HL-60/S4 treated with retinoic acid at 250 ng/mL for 4 days and 3 days (cell line): ENCODE data around the gene CCM2L.
"Not testable (repeated sequence)": the region's sequence is repeated elsewhere in the genome, so short reads cannot be mapped to it uniquely, and the experiment has no call there.

Source experiments
- in situ Hi-C: fragments of 300-500 bp; cut with MboI; formaldehyde crosslinking; loops from 2 replicates; pipeline ENCODE4 v1.7.0; 2022; ENCODE audit warnings: low sequenced_read_pairs

CCM2L gene

DNA sequence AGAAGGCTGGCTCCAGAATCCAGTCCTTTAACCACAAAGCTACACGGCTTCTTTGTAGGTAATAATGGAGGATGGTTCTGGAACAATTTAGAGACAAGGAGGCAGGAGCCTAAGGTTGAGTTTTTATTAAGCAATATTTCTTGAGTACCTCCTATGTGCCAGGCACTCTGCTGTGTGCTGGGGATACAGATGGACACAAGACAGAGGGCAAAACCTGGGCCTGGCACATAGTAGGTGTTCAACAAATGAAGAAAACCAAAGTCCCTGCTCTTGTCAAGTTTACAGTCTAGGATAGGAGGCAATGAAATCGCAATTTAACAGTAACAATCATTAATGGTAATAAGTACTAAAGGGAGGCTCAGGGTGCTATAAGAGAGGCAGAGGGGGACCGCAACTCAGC, 17.4 kb downstream of the CCM2L start:
- in situ Hi-C loops, result no loop called here

DNA sequence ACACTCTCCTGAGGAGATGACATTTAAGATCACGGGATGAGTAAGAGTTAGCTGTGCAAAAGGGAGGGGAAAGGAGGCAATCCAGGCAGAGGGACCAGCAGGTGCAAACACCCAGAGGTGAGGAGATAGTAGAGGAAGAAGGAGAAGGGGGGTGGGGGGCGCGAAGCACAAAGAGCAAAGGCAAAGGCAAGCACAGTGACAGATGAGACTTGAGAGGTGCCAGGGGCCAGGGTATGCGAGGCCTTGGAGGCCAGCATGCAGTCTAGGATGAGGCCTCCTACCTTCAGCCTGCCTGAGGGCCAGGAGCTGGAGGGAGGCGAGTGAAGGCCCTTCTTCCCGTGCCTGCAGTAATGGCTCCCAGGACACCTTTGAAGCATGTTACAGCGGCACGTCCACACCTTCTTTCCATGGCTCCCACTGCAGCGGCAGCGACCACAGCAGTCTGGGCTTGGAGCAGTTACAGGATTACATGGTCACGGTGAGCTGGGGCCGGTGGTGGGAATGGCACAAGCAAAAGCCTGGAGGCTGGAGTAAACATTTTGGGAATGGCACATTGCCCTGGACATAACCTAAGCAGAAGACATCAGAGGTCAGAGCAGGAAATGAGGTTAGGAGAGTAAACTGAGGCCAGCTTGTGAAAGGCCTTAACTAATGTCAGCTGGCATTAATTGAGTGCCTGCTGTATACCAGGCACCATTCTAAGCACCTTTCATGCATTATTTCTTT, 18.6 kb downstream of the CCM2L start:
- in situ Hi-C loops, result no loop called here

DNA sequence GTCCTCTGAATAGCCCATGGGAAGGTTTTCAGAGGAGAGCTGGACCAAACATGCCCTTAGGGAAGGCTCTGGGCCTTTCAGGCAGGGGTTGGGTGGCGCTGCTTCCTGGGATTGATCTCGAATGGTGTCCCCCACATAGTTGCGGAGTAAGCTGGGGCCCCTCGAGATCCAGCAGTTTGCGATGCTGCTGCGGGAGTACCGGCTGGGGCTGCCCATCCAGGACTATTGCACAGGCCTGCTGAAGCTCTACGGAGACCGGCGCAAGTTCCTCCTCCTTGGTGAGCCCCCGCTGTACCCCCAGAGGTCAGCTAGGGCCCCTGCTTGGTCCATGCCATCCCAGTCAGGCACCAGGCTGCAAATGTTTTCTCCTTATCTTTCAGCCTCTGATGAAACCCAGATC, 19.3 kb downstream of the CCM2L start:
- in situ Hi-C loops, result no loop called here

DNA sequence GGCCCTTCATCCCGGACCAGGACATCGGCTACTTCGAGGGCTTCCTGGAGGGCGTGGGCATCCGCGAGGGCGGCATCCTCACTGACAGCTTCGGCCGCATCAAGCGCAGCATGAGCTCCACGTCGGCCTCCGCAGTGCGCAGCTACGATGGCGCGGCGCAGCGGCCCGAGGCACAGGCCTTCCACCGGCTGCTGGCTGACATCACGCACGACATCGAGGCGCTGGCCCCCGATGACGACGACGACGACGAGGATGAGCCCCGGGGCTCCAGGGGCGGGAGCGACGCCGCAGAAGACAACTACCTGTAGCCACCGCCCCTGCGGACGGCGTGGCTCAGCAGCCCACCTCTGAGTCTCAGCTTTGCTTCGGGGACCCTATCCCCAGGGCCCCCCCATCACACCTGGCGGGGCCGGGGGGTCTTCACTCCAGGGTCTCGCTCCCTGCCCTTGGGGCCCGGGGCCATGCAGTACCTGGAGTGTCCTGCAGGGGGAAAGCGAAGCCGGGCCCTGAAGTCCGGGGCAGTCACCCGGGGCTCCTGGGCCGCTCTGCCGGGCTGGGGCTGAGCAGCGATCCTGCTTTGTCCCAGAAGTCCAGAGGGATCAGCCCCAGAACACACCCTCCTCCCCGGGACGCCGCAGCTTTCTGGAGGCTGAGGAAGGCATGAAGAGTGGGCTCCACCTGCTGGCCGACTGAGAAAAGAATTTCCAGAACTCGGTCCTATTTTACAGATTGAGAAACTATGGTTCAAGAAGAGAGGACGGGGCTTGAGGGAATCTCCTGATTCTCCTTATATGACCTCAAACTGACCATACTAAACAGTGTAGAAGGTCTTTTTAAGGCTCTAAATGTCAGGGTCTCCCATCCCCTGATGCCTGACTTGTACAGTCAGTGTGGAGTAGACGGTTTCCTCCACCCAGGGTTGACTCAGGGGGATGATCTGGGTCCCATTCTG, 21.0 kb downstream of the CCM2L start:
- in situ Hi-C loops, result no loop called here

DNA sequence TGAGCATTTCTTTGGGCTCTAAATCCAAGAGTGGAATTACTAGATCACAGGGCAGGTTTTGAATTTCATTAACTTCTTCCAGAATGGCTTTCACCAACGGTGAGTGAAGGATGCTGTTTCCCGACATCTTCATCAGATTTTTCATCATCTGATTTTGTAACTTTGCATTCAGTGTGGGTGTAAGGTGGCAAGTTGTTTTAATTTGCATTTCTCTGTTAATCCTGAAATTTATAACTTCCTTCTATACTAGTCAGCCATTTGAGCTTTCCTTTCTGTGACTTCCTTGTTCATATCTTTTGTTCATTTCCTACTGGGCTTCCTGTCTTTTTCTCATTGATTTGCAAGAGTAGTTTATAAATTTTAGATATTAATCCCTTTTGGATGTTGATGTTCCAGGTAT, 23.1 kb downstream of the CCM2L start:
- in situ Hi-C loops, result no loop called here

DNA sequence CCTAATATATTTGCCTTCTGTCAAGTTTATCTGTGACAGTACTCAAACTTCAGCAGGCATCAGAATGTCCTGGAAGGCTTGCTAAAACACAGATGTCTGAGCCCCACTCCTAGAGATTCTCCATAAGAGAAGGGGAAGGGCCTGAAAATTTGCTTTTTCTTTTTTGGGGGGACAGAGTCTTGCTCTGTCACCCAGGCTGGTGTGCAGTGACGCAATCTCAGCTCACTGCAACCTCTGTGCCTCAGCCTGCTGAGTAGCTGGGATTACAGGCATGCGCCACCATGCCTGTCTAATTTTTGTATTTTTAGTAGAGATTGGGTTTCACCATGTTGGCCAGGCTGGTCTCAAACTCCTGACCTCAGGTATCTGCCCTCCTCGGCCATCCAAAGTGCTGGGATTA, 23.5 kb downstream of the CCM2L start:
- in situ Hi-C loops, result not testable (repeated sequence)

DNA sequence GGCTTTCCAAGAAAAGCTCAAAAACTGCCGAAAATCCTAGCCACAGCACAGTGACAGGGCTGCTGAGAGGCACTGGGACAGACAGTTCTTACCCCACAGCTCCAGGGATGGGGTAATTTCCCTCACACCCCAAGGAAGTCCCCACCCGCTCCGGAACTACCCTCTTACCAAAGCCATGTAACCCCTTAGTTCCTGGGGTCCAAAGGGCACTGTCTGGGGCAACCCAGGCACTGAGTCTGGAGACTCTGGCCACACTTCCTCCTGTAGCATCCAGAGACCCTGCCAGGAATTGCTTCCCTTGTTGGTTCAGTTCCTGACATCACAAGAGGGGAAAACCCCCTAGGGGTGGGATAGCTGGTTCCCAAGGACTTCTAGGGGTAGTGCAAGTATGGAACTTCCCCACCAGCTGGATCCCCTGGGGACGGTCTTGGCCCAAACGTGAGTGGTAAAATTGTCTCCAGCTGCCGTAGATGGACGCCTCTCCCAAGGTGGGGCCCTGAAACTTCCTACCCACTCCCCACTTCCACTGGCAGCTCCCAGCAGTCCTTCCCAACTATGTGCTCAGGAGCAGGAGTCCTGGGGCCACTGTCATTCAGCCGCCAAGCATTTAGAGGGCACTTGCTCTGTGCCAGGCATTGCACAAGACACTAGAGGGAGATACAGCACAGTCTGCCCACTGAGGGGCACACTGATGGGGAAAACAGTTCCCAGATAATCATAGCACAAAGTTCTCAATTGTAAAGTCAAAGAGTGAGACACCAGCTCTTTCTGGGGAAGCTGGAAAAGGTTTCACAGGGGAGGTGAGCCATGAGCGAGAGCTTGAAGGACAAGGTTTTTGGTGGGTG, 24.6 kb downstream of the CCM2L start:
- in situ Hi-C loops, result no loop called here

DNA sequence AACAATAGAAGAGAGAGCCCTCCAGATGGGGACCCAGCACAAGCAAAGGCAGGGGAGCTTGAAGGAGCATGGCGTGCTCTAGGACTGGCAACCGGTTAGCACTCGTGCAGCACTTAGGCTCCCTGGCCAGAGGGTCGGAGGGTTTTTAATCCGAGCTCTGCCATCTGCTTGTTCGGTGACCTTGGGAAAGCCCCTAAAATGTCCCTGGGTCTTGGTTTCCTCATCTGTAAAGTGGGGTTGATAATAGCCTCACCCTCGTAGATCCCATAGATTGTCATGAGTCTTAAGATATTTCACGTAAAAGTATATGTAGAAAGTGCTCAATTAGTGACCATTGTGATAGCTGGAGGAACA, 25.2 kb downstream of the CCM2L start:
- in situ Hi-C loops, result no loop called here

DNA sequence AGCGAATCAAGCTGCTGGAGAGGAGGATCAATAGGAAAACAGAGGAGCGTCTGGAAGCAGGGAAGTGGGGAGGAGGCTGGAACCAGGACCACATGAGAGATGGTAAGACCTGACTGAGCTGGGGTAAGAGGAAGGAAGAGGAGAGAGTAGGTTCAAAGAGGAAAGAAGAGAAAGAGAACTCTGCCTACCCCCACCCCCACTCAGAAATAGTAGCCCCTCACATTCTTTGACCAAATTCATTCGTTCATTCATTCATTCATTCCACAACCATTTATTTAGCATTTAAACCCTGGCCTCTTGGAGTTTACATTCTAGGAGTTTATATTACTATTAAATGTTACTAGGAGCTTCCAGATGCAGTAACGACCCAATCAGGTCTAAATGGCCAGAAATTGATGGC, 26.0 kb downstream of the CCM2L start:
- in situ Hi-C loops, result no loop called here

DNA sequence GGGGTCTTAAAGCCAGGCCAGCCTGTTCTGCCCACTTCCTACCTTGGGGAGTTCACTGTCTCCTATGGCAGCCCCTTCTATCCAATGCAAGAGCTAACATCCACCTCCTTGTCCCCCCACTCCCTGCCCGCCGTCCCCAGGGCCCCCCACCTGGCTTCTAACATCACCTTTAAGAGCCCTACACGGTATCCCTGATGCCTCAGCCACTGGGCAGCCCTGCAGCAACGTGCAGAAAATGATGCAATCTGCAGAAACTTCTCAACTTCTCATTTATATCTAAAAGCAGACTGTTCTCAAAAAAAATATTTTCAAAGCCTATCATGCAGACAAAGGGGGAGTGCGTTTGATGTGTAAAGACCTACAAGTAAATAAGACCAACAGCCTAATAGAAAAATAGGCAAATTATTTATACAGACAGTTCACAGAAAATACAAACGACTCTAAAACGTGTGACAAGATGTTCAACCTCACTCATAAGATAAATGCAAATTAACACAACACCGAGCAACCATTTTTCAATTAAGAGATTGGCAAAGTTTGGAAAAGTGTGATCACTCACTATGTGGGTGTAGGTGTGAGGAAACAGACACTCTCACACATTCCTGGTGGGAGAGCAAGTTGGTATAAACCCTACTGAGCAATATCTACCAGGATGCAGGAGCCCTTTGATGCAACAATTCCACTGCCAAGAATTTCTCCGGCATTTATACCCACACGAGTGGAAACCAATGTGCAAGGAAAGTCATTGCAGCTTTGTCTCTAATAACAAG, 26.7 kb downstream of the CCM2L start:
- in situ Hi-C loops, result no loop called here

DNA sequence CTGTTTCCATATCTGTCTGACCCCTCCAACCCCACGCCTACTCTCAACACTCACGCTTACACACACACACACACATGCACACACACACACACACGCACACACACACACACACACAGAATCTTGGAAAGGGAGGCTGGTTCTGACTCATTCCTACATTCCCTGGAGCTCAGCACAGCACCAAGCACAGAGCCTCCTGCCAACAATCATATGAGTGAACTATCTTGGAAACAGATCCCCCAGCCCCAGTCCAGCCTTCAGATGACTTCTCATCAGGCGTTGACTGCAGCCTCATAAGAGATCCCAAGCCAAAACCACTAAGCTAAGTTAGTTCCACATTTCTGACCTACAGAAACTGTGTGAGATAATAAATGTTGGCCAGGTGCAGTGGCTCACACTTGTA, 27.7 kb downstream of the CCM2L start:
- in situ Hi-C loops, result no loop called here

DNA sequence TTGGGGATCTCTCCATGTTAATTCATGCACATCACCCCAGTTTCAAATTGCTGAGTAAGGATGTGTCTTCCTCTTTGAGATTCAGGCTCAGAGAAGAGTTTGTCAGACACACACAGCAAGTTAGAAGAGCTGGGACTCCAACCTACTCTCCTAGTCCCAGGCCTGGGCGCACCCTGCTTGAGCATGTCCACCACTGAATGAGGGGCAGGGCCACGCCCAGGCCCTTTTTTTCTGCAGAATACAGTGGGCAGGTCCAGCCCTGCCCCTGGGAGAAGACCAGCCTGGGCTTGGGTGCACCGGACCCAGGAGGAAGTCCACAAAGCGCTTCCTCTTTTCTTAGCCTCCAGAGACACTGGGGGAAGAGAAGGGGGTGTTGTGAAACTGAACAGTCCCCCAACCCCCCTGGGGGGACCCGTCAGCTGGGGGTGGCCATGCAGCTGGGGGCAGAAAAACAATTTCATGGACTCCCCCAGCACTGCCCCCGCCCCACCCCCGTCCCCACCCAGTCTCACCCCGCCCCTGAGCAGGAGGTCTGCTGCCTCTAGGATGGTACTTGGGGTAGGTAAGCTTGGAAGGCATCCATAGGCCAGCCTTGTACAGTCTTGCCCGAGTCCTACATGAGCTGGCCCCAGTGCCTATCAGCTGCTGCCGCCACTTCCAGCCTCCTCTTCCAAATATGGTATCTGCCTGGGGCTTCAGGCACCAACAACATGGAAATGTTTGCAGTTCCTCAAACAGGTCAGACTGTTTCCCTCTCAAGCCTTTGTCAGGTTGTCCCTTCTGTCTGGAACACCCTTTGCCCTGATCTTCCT, 30.1 kb downstream of the CCM2L start:
- in situ Hi-C loops, result no loop called here

DNA sequence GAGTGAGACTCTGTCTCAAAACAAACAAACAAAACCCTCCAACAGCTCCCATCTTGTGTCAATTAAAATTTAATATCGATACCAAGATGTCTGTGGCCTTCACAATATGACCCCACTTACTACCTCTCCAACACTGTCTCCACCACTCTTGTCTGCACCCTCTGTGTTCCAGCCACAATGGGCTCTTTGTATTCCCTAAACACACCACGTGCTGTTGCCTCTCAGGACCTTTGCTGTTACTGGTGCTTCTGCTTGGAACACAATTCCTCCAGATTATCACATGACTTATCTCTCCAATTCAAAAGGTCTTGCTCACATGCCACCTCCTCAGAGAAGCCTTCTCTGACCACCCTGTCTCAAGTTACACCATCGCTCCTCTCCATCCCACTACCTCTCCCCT, 35.8 kb downstream of the CCM2L start:
- in situ Hi-C loops, result no loop called here

DNA sequence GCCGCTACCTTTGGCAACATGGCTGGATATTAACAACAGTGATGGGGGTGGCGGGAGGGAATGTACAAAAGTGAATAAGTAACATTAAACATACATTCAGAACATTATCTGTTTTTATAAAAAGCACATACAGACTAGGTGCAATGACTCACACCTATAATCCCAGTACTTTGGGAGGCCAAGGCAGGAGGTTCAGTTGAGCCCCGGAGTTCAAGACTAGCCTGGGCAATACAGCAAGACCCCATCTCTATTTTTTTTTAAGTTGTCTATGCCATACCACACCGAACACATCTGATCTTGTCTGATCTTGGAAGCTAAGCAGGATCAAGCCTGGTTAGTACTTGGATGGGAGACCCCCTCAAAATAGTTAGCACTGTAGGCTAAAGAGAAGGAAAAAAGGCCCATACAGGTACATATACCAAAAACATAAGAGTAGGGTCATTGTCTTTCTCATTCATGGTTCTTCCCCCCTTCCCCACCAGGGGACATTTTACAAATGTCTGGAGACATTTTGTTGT, 40.1 kb downstream of the CCM2L start:
- in situ Hi-C loops, result no loop called here

DNA sequence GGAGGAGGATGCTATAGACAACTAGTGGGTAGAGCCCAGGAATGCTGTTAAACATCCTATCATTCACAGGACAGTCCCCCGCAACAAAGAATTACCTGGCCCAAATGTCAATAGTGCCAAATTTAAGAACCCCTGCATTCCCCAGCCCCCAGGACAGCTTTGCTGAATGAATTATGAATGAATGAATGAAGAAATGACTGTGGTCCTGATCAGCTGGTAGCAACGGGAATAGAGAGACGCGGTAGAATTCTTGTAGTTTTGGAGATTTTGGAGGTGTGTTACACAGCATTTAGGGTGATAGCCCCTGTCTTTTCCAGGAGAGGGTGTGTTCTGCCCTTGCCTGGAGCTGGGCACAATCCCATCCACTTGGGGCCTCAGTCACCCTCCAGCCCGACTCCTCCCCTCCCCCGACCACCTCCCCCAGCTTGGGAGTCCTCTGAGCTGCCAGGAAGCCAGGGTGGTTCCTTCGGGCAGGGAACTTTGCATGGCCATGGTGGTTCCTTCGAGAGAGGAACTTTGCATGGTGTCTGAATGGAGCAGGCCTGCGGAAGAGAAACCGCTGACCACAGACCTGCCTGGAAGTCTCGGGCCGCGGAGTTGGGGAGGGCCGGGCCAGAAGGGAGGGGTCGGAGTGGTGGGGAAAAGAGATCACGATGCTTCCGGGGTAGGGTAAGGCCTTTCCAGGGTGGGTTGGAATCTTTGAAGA, 40.8 kb downstream of the CCM2L start:
- in situ Hi-C loops, result no loop called here

DNA sequence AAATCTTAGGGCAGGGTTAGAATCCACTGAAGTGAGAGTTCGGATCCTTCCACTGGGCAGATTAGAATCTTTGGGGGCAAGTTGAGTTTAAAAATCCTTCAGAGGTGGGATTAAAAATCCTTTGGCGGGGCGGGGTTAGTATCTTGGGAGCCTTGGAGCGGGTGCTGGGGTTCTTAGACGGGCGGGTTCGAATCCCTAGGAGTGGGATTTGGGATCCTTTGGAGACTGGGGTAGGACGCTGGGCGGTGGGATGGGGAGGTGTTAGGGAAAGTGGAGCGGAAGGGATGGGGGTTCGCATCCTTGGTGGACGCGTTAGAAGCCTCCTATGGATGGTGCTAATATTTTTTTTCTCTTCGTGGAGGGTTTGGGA, 41.5 kb downstream of the CCM2L start:
- in situ Hi-C loops, result no loop called here

DNA sequence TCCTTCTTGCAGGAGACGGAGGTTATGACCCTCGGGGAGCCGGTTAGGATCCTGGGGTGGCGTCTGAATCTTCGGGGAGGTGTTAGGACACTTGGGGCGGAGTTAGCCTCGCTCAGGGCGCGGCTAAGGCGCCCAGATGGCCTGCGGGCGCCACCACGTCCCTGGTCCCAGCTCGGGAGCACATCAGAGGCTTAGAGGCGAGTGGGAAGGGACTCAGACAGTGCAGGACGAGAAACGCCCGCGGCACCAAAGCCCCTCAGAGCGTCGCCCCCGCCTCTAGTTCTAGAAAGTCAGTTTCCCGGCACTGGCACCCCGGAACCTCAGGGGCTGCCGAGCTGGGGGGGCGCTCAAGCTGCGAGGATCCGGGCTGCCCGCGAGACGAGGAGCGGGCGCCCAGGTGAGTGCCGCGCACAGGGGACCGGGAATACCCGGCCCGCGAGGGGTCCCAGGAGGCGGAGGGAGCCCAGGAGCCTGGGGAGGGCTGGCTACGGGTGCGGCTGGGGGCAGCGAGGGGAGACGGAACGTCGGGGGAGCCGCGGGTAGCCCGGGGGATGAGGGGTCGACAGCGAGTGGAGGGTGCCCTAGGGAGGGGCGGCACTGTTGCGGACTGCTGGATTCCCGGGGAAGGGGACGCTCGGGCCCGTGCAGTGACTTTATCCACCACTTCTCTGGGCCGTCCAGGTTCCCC, 42.0 kb downstream of the CCM2L start, which contains the start of gene HCK:
HCK (plus strand) TSS at position 153 of the 688 bp plus-strand sequence.
- in situ Hi-C loops, result no loop called here

DNA sequence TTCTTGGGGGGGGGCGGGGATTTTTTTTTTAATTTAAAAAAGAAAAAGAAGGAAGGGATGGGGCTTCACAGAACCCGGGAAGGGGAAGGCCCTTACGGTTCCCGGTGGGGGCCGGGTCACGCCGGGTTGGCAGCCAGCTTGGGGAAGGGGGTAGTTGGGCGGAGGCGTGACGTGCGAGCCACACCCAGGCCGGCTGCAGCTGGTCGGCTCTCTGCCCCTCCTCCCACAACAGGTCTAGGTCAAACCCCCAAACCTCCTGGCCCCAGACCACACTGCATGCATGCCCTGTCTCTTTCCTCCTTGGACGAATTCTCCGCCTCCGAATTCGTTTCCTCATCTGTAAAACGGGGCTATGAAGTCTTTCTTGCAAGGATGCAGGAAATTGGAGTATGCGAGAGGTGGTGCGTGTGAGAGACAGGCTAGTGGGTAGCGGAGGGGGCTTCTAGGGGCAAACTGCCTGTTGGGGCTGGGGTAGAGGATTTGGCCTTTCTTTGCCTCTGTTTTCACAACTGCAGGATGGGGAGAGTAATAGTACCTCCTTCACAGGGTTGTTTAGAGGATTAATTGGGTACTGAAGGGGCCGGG, 42.6 kb downstream of the CCM2L start:
- in situ Hi-C loops, result no loop called here
